ENCODE results near the gene SLC5A11. TPM values are rescaled to one million over a fixed set of nuclear protein-coding genes. Genes with fewer than 3 reads are reported as not detected.
"Not testable (repeated sequence)": the region's sequence is repeated elsewhere in the genome, so short reads cannot be mapped to it uniquely, and the experiment has no call there.

Gene SLC5A11
- total RNA-seq, 1 donor from 2014 or later: 0.63 TPM

- TF ChIP-seq CTCF (conservative IDR thresholded peaks at IDR 0.05): no peak
- Mint-ChIP-seq H3K4me3 (no peak overlapping the region), H3K36me3 (peaks cover 34% of the 10 kb centered on the region), H3K9me3 (no peaks in the 10 kb centered on the region), H3K27me3 (no peaks in the 10 kb centered on the region), H3K4me1 (ENCODE audit: unreplicated experiment) (no peaks in the 10 kb centered on the region), H3K27ac (peak overlapping the region; percentile 14)
- no peak for DNase-seq (ENCODE audit: extremely low spot score, unreplicated experiment)
Measured at GRCh38 chr16:24810951-24811843, 34.6 kb upstream of the SLC5A11 start.

- peaks cover 29% of the 10 kb centered on the region for H3K36me3 Mint-ChIP-seq
- not testable (repeated sequence) for H3K9me3 Mint-ChIP-seq; H3K27ac Mint-ChIP-seq; H3K27me3 Mint-ChIP-seq; H3K4me1 Mint-ChIP-seq (ENCODE audit: unreplicated experiment); H3K4me3 Mint-ChIP-seq
- DNase-seq (ENCODE audit: extremely low spot score, unreplicated experiment): peak; percentile 36
Measured at GRCh38 chr16:24812813-24813212, 33.0 kb upstream of the SLC5A11 start.

GRCh38 chr16:24815021-24815420 lies 30.7 kb upstream of the SLC5A11 start:
- H3K27ac Mint-ChIP-seq: no peak overlapping the region
- DNase-seq (ENCODE audit: extremely low spot score, unreplicated experiment): no peak
- H3K9me3 Mint-ChIP-seq: no peaks in the 10 kb centered on the region
- H3K4me1 Mint-ChIP-seq (ENCODE audit: unreplicated experiment): no peaks in the 10 kb centered on the region
- no peak for TF ChIP-seq CTCF (conservative IDR thresholded peaks at IDR 0.05)
- H3K27me3 Mint-ChIP-seq: no peaks in the 10 kb centered on the region
- peaks cover 44% of the 10 kb centered on the region for H3K36me3 Mint-ChIP-seq
- no peak overlapping the region for H3K4me3 Mint-ChIP-seq

- H3K4me3 Mint-ChIP-seq: no peak overlapping the region
- no peak overlapping the region for H3K27ac Mint-ChIP-seq
- H3K27me3 Mint-ChIP-seq: no peaks in the 10 kb centered on the region
- TF ChIP-seq CTCF (conservative IDR thresholded peaks at IDR 0.05): no peak
- no peak for DNase-seq (ENCODE audit: extremely low spot score, unreplicated experiment)
- no peaks in the 10 kb centered on the region for H3K9me3 Mint-ChIP-seq
- peaks cover 39% of the 10 kb centered on the region for H3K36me3 Mint-ChIP-seq
- no peaks in the 10 kb centered on the region for H3K4me1 Mint-ChIP-seq (ENCODE audit: unreplicated experiment)
Measured at GRCh38 chr16:24816688-24817087, 29.1 kb upstream of the SLC5A11 start.

- no peak overlapping the region for H3K27ac Mint-ChIP-seq
- no peaks in the 10 kb centered on the region for H3K9me3 Mint-ChIP-seq
- TF ChIP-seq CTCF (conservative IDR thresholded peaks at IDR 0.05): no peak
- no peaks in the 10 kb centered on the region for H3K27me3 Mint-ChIP-seq
- no peak overlapping the region for H3K4me3 Mint-ChIP-seq
- H3K36me3 Mint-ChIP-seq: peaks cover 45% of the 10 kb centered on the region
- H3K4me1 Mint-ChIP-seq (ENCODE audit: unreplicated experiment): no peaks in the 10 kb centered on the region
- DNase-seq (ENCODE audit: extremely low spot score, unreplicated experiment): no peak
Measured at GRCh38 chr16:24819462-24820040, 26.2 kb upstream of the SLC5A11 start.

- TF ChIP-seq CTCF (conservative IDR thresholded peaks at IDR 0.05): no peak
- Mint-ChIP-seq H3K9me3 (no peaks in the 10 kb centered on the region), H3K36me3 (peaks cover 43% of the 10 kb centered on the region), H3K27me3 (no peaks in the 10 kb centered on the region), H3K27ac (no peak overlapping the region), H3K4me3 (no peak overlapping the region), H3K4me1 (ENCODE audit: unreplicated experiment) (peaks cover 2% of the 10 kb centered on the region)
- DNase-seq (ENCODE audit: extremely low spot score, unreplicated experiment): no peak
Measured at GRCh38 chr16:24820522-24820921, 25.2 kb upstream of the SLC5A11 start.

Data from type B pancreatic cell (in vitro differentiated cells).